HUDEP-2 (cell line): ENCODE data around the gene CISD3.

Experiments
- DNase-seq, 76 experiments: peaks; one replicate each; lab custom pipeline; 2025; ENCODE audit not compliant: unreplicated experiment in 76 of 76; lab: John Stamatoyannopoulos, UW

The CISD3 gene

DNA sequence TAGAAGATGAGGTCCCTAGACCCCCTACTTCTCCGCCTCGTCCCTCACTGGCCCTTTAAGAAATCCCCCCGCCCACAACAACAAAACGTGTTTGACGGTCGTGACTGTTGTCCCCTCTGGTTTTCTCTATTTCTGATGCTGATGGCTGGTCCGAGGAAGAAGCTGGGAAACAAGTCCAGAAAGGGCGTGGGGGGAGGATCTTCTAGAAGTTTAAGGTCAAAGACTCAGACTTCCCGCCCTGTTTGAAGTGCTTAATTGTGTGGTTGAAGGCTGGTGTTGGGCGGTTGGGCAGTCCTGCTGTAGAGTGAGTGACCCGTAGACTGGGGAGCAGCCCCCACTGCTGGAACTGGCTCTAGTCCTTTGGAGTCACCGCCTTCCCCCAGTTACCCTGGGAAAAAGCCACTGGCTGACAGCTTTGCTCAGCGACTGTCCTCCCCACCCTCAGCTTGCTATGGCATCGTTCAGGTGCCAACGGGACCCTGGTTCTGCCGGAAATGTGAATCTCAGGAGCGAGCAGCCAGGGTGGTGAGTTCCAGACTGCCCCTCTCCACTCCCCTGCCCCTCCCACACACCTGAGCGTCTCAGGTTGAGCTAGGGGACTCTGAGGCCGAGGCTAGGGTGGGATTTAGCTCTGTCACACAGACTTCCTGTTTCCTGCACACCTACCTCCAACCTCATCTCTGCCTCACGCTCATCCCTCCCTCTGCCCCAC lies 23.5 kb upstream of the CISD3 start:
- DNase-seq: no peak

DNA sequence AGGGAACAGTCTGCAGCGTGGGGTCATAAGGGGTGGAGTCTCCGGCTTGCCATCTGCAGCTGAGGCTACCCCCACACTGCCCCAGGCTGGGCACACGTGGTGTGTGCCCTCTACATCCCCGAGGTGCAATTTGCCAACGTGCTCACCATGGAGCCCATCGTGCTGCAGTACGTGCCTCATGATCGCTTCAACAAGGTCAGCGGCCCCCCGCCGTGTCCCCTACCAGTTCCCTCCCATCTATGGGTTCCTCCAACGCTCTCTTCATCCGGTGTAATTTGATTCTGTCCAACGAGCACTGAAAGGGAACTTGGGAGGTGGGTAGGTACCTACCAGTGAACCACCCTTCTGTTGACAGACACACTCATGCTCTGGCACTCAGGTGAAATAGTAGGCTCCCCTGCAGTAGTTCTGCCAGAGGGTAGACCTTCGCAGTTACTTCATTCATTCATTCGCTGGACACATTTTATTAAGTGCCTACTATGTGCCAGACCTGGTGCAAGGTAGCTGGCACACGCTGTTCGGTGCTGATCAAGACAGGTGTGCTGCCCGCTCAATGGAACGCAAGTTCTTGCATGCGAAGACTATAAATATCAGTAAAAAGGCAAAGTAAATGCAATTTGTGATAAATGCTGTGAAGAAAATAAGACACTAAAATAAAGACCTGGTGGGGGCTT lies 22.3 kb upstream of the CISD3 start:
- DNase-seq: no peak

GRCh38 chr17:38709104-38709820 lies 20.9 kb upstream of the CISD3 start:
- no peak for DNase-seq

DNA sequence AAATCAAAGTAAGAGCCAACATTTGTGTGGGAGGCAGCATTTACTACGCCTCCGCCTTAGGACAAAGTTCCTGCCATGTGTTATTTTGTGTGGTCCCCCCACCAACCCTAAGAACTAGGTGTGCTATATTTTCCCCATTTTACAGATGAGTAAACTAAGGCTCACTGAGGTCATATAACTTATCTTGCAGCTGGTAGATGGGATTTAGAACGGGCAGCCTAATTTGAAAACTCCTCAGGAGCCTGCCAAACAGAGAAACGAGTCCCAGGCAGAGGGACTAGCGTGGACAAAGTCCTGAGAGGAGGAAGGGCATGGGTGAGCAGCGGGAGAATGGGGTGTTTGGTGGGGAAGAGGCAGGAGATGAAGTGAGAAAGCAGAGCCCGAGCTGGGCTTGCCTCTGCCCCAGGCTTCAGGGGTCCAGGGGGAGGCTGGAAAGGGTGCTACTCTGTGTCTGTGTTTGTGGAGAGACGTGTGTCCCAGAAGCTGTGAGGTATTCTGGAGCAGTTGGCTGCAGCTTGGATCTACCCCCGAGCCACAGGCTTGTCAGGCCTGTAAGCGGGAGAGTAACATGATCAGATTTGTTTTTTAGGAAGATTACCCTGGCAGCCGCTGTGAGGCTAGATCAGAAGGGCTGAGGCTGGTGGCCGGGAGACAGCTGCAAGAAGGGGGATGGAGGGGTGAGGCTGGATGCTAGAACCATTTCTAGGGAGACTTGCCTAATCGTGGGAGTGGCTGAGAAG lies 20.1 kb upstream of the CISD3 start:
- no peak for DNase-seq

DNA sequence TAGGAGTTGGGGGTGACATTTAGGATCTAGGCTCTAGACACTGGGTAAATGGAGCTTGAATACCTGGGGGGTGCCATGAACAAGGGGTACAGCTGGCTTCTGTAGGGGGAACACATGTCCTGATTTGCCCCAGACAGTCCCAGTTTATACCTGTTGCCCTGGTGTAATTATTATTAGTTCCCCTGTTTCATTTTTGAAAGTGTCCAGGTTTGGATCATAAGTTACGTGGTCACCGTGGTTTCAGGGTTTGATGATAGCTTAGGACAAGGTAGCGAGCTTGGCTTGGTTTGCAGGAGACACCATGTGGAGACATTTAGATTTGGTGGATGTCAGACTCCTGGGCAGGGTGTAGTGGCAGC lies 19.6 kb upstream of the CISD3 start:
- no peak for DNase-seq

- DNase-seq: no peak
These were observed 19.2 kb upstream of the CISD3 start for GRCh38 chr17:38710985-38711384.

DNA sequence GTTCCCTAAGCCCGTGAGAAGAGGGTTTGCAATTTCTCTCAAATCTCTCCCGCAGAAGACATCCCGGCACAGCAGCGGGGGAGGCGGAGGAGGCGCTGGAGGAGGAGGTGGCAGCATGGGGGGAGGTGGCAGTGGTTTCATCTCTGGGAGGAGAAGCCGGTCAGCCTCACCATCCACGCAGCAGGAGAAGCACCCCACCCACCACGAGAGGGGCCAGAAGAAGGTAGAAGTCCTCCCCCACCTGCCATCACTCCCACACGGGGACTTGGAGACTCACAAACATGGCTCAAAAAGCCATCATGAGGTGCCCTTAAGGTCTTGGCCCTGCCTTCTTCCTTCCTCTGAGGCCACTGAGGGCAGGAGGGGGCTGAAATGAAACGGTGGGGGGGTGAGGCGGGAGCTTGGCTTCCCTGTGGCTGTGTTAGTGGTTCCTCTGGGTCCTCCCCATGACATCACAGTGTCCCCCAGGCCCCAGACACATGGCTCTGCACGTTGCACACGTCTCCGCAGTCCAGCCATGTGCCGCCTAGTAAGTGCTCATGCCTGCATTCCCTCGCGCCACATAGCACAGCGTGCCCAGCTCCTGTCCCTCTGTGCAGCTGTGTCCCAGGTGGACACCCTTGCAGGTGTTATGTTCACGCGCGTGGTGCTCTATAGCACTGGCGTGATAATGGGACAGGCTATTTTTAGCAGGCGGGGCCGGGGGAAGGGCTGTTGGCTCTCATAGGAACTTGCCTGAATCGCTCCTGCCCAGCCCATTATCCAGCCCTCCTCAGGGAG lies 18.2 kb upstream of the CISD3 start:
- no peak for DNase-seq

DNA sequence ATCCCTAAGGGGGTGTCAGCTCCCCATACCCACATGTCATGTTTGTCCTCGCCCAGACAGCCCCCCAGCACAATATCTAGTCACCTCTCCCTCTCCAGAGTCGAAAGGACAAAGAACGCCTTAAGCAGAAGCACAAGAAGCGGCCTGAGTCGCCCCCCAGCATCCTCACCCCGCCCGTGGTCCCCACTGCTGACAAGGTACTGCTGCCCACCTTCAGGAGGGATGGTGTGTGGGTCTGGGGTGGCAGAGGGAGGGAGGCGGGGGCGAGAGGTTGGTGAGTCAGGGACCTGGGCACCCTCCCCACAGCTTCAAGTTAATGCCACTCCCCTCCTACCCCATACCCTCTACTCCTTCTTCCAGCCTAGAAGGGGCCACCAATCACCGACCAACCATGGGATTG lies 17.5 kb upstream of the CISD3 start:
- DNase-seq: no peak

DNA sequence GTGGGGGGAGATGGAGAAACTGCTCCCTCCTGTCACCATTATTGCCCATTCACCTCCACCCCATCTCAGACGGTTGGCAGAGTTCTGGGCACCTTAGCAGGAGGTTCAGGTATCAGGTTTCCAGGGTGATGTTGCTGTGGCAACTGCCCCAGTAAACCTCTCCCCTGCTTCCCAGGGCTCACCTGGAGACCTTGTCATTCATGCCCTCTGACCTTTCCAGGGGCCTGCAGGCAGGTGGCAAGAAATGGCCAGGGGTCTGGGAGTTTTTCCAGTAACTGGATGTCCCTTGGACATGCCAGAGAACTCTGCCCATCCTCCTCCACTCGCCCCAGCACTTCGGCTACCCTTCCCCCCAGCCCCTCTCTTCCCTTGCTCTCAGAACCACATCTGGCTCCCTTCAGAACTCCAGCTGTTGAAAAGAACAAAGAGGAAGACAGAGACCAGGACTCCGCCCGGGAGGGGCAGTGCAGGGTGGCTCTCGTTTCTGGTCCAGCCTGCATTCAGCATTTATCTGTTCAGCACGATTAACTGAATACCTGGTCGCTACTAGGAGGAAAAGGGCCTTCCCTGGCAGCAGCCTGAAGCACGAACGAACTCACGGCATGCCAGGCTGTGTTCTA lies 16.6 kb upstream of the CISD3 start:
- peak in 2 of 76 experiments; percentile 15 to 29 for DNase-seq

- DNase-seq: no peak
These were observed 14.8 kb upstream of the CISD3 start for GRCh38 chr17:38715216-38715943.

DNA sequence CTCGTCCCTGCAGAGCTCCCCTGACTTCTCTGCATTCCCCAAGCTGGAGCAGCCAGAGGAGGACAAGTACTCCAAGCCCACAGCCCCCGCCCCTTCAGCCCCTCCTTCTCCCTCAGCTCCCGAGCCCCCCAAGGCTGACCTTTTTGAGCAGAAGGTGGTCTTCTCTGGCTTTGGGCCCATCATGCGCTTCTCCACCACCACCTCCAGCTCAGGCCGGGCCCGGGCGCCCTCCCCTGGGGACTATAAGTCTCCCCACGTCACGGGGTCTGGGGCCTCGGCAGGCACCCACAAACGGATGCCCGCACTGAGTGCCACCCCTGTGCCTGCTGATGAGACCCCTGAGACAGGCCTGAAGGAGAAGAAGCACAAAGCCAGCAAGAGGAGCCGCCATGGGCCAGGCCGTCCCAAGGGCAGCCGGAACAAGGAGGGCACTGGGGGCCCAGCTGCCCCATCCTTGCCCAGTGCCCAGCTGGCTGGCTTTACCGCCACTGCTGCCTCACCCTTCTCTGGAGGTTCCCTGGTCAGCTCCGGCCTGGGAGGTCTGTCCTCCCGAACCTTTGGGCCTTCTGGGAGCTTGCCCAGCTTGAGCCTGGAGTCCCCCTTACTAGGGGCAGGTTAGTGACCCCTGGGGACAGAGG lies 13.7 kb upstream of the CISD3 start:
- DNase-seq: no peak

DNA sequence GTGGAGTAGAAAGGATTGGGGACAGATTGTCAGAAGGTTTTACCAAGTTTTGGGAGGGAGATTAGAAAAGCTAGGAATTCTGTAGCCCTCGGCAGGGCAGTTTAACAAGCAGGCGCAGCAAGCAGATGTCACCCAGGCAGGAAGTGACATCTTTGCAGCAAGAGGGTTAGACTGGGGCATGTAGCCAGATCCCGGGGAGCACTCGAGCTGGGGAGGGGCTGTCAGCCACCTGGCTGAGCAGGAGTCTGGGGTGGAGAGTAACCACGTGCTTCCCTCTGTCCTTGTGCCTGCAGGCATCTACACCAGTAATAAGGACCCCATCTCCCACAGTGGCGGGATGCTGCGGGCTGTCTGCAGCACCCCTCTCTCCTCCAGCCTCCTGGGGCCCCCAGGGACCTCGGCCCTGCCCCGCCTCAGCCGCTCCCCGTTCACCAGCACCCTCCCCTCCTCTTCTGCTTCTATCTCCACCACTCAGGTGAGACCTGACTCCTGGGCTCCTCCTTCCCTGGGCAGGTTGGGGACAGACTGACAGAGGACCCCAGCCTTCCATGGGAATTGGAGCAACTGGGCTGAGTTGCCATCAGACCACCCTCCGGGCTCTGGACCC lies 12.9 kb upstream of the CISD3 start:
- no peak for DNase-seq

DNA sequence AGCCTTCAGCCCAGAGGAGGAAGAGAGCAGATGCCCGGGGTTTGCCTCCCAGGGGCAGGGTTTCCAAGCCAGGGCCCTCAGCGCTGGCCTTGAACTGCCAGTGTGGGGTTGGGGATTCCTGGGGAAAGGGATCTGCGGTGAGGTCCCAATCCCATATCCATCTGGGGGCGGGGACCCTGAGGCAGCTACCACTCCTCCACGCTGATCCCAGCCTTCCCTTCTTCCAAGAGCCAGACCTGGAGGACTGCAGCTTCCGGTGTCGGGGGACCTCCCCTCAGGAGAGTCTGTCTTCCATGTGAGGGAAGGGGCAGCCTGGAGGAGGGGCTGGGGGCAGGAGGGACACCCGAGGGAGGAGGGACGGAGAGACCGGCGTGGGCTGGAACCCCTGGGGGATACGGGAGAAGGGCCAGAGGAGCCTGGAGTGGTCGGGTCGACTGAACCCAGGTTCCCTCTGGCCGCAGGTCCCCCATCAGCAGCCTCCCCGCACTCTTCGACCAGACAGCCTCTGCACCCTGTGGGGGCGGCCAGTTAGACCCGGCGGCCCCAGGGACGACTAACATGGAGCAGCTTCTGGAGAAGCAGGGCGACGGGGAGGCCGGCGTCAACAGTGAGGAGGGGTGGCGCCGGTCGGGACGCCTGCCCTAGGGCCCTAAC lies 10.7 kb upstream of the CISD3 start:
- no peak for DNase-seq

DNA sequence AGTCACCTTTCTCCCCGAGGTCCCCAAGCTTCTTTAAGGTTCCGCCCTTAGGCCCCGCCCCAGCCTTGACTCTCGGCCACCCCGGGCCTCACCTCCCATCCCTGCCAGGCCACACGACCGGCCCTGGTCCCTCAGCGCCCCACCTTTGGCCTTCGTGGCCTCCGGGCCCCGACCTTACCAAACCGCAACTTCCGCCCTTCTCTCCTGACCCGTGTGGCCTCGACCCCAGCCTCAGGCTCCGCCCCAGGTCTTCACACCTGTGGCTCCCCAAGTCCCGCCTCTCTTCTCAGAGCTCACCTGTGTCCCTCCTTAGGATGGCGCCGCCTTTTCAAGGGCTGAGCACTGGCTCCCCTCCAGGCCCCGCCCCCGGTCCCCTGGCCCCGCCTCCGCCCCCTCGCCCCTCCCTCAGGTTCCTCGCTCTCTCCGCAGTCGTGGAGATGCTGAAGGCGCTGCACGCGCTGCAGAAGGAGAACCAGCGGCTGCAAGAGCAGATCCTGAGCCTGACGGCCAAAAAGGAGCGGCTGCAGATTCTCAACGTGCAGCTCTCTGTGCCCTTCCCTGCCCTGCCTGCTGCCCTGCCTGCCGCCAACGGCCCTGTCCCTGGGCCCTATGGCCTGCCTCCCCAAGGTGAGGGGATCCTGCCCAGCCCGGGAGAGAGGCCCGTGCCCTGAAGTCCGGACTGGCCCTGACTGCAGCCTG lies 10.0 kb upstream of the CISD3 start:
- no peak for DNase-seq

DNA sequence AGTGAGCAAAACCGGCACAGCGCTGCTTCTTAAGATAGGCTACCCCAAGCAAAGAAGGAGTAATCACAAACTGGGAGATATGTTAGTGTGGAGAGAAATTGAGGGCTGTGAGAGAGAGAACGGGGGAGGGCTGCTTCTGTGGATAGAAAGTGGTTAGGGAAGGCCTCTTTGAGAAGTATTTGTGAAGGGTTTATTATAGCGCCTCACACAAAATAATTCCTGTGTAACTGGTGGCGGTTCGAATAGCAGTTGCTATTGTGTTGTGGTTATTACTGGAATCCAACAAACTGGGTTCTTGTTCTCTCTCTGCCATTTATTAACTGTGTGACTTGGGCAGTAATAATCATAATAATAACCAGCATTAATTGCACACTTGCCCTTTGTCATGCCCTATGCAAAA lies 9.2 kb upstream of the CISD3 start:
- no peak for DNase-seq

DNA sequence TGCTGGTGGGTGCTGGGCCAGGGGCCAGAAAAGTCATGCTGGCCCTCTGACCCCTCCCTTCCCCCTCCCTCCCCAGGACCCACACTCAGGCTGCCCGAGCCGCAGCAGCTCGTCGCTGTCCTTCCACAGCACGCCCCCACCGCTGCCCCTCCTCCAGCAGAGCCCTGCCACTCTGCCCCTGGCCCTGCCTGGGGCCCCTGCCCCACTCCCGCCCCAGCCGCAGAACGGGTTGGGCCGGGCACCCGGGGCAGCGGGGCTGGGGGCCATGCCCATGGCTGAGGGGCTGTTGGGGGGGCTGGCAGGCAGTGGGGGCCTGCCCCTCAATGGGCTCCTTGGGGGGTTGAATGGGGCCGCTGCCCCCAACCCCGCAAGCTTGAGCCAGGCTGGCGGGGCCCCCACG lies 8.3 kb upstream of the CISD3 start:
- no peak for DNase-seq

- DNase-seq: peak in 58 of 76 experiments; percentile 12 to 77 (median 52)
These were observed 5.7 kb upstream of the CISD3 start for GRCh38 chr17:38724337-38724988.
